RWPE2 (cell line): ENCODE results near the gene NOL7.

Source experiments
- ATAC-seq: fragments of 200-7000 bp; cut with Tn5 transposase; 3 replicates; pipeline ENCODE4 v1.9.1; 2021; ENCODE audit warnings: low read depth
- DNase-seq: peaks from one replicate; pipeline ENCODE4 v3.0.0-alpha.2; 2020; ENCODE audit warnings: low spot score
- H3K27ac ChIP-seq: fragments of 450-650 bp; 2 replicates; pipeline ENCODE4 v1.5.1; 2017; ENCODE audit warnings: mild to moderate bottlenecking; ENCODE audit not compliant: poor library complexity, severe bottlenecking
- H3K27me3 ChIP-seq: fragments of 250-450 bp; sonication (Bioruptor Pico); 2 replicates; pipeline ENCODE4 v1.5.1; 2021; ENCODE audit warnings: mild to moderate bottlenecking, moderate library complexity; ENCODE audit not compliant: insufficient read depth, poor library complexity, severe bottlenecking
- H3K36me3 ChIP-seq: fragments of 250-450 bp; sonication (Bioruptor Pico); 2 replicates; pipeline ENCODE4 v1.5.1; 2020; ENCODE audit warnings: low read depth, mild to moderate bottlenecking, moderate library complexity
- H3K4me1 ChIP-seq: fragments of 250-450 bp; sonication (Bioruptor Pico); 2 replicates; pipeline ENCODE4 v1.5.1; 2021; ENCODE audit warnings: mild to moderate bottlenecking, moderate library complexity; ENCODE audit not compliant: insufficient read depth, poor library complexity, severe bottlenecking
- H3K4me3 ChIP-seq: fragments of 250-450 bp; sonication (Bioruptor Pico); 2 replicates; pipeline ENCODE4 v1.5.1; 2021; ENCODE audit warnings: mild to moderate bottlenecking, moderate library complexity; ENCODE audit not compliant: severe bottlenecking
- H3K9me3 ChIP-seq: fragments of 250-450 bp; sonication (Bioruptor Pico); 2 replicates; pipeline ENCODE4 v1.5.1; 2021; ENCODE audit warnings: mild to moderate bottlenecking, moderate library complexity; ENCODE audit not compliant: severe bottlenecking
- TF ChIP-seq, protein P1 (sequence below): fragments of 450-650 bp; IDR thresholded peaks from one replicate; pipeline ENCODE4 v1.5.1; 2017; ENCODE audit warnings: mild to moderate bottlenecking, moderate library complexity; ENCODE audit not compliant: poor library complexity, severe bottlenecking

Gene NOL7

DNA sequence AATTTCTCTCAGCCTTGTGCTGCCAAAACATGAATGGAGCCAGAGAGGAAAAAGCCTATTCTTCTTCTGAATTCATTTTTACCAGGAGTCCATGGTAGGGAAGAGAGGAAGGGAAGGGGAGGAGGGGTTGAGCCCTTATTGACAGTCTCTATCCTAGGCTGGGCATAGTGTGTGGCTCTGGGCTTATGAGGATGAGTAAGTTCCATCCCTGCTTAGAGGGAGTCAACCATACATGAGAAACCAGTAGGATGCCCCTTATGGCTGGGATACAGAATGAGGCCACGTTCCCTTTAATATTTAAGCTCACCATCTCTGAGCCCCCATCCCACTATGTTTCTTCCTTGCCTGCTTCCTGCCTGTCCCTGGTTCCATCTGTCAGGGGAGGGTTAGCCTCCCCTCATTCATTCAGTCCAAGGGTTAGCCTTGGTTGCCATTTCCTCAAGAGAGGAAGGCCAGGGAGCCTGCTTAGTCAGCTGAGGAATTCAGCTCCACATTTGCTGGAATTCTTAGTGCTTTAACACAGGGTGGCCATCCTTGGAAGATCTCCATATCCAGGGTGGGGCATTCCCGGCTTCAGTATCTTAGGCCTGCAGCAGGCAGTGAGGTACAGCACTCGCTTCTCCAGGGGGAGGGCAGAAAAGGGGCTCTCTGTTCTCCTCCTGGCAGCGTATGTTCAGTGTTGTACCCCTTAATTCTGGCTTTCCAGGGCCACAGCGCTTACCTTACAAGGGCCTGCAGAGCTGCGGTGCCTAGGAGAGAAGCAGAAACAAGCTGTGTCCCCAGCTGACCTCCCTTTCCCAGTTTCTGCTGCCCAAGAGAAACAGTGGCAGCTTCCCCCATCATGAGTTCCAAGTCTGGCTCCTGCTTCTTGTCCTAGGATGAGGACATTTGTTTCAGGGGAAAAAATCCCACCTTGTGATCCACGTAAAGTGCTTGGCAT, 28.3 kb upstream of the NOL7 start:
- no peak overlapping the region for H3K27ac ChIP-seq
- DNase-seq (no peak), ATAC-seq (no peak)
- H3K27me3 ChIP-seq: no peaks in the 10 kb centered on the region
- no peaks in the 10 kb centered on the region for H3K9me3 ChIP-seq
- no peaks in the 10 kb centered on the region for H3K4me1 ChIP-seq
- peaks cover 27% of the 10 kb centered on the region for H3K36me3 ChIP-seq
- TF ChIP-seq, protein P1, sequence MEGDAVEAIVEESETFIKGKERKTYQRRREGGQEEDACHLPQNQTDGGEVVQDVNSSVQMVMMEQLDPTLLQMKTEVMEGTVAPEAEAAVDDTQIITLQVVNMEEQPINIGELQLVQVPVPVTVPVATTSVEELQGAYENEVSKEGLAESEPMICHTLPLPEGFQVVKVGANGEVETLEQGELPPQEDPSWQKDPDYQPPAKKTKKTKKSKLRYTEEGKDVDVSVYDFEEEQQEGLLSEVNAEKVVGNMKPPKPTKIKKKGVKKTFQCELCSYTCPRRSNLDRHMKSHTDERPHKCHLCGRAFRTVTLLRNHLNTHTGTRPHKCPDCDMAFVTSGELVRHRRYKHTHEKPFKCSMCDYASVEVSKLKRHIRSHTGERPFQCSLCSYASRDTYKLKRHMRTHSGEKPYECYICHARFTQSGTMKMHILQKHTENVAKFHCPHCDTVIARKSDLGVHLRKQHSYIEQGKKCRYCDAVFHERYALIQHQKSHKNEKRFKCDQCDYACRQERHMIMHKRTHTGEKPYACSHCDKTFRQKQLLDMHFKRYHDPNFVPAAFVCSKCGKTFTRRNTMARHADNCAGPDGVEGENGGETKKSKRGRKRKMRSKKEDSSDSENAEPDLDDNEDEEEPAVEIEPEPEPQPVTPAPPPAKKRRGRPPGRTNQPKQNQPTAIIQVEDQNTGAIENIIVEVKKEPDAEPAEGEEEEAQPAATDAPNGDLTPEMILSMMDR: no peak
- H3K4me3 ChIP-seq: no peak overlapping the region

DNA sequence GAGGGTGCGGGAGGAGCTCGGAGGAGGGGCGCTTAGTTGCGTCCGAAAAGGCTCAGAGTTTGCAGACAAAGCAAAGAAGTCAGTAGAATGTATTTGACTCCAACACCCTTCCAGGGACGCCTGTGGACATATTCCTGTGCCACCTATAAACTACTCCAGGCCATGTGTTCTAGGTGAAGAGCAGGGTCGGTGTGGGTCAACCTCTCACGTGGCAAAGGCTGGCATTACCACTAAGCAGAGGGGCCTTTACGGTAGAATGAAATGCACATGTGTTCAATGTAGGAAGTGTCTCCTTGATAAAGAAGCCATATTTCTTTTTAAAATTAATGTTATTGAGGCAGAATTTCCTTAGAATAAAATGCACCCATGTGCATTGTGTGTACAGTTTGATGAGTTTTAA, 25.3 kb upstream of the NOL7 start:
- Histone ChIP-seq H3K27me3 (no peaks in the 10 kb centered on the region), H3K27ac (no peak overlapping the region), H3K4me3 (no peak overlapping the region), H3K4me1 (no peaks in the 10 kb centered on the region), H3K36me3 (peaks cover 30% of the 10 kb centered on the region), H3K9me3 (no peaks in the 10 kb centered on the region)
- no peak for ATAC-seq
- TF ChIP-seq, protein P1: no peak
- no peak for DNase-seq

DNA sequence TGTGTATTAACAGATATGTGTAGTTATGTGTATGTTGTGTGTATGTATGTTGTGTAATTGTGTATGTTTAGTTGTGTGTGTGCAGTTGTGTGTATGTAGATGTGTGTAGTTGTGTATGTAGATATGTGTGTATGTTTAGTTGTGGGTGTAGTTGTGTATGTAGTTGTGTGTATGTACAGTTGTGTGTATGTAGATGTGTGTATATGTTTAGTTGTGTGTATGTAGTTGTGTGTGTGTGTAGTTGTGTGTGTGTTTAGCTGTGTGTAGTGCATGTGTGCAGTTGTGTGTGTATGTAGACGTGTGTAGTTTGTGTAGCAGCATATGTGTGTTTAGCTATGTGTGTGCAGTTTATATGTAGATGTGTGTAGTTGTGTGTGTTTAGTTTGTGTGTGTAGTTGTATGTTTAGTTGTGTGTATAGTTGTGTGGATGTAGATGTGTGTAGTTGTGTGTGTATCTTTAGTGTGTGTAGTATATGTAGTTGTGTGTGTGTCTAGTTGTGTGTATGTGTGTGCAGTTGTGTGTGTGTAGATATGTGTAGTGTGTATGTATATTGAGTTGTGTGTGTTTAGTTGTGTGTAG, 24.5 kb upstream of the NOL7 start:
- Histone ChIP-seq H3K9me3 (no peaks in the 10 kb centered on the region), H3K4me3 (no peak overlapping the region), H3K4me1 (no peaks in the 10 kb centered on the region), H3K36me3 (peaks cover 37% of the 10 kb centered on the region), H3K27me3 (no peaks in the 10 kb centered on the region), H3K27ac (no peak overlapping the region)
- DNase-seq: no peak
- TF ChIP-seq, protein P1: no peak
- no peak for ATAC-seq

DNA sequence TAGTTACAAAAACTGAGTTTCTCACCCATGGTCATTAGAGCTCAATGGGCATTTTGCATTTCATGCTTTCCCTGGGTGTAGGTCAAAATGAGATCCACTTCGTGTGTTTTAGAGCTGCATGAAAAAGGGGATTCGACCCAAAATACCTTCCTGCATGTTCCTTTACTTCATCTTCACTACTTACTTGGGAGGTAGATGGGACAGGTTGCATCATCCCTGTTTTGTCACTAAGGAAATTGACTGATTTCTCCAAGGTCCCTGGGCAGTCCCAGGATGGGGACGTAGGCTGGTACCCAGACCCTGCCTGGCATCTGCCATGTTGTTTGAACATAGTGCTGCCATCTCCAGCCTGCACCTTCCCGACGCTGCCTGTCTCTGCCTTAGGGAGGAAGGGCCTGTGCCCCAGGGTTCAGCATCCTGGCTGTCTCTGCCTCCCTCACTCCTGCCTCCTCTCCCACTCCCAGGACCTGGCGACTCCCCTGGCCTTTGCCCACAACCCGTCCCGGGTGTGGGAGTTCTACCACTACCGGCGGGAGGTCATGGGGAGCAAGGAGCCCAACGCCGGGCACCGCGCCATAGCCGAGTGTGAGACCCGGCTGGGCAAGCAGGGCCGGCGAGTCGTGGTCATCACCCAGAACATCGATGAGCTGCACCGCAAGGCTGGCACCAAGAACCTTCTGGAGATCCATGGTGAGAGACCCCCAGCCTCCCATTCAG, 23.8 kb upstream of the NOL7 start:
- Histone ChIP-seq H3K4me1 (no peaks in the 10 kb centered on the region), H3K36me3 (peaks cover 36% of the 10 kb centered on the region), H3K4me3 (no peak overlapping the region), H3K9me3 (no peaks in the 10 kb centered on the region), H3K27me3 (no peaks in the 10 kb centered on the region), H3K27ac (no peak overlapping the region)
- ATAC-seq (no peak), DNase-seq (no peak)
- TF ChIP-seq, protein P1: no peak
